DOHH2 (cell line): ENCODE results near the gene FNDC3A.

Experiments
- H3F3A ChIP-seq: fragments of 200-600 bp; sonication (generic), shearing (Covaris generic); 2 replicates; pipeline ENCODE4 v1.6.0; 2016; ENCODE audit warnings: antibody characterized with exemption, mild to moderate bottlenecking; ENCODE audit not compliant: control insufficient read depth, insufficient read depth
- H3K27ac ChIP-seq: fragments of 200-600 bp; sonication (generic); 2 replicates; pipeline ENCODE4 v1.5.1; 2014; ENCODE audit warnings: low read depth, mild to moderate bottlenecking, low read length, moderate library complexity
- H3K27me3 ChIP-seq: fragments of 200-600 bp; sonication (generic); 2 replicates; pipeline ENCODE4 v1.6.1; 2014; ENCODE audit warnings: mild to moderate bottlenecking, low read length, mixed read lengths; ENCODE audit not compliant: control insufficient read depth
- H3K36me3 ChIP-seq: fragments of 200-600 bp; sonication (generic); 2 replicates; pipeline ENCODE4 v1.6.1; 2014; ENCODE audit warnings: mild to moderate bottlenecking, low read length, moderate library complexity, mixed read lengths; ENCODE audit not compliant: control insufficient read depth
- H3K4me1 ChIP-seq: fragments of 200-600 bp; sonication (generic); 2 replicates; pipeline ENCODE4 v1.6.1; 2014; ENCODE audit warnings: mild to moderate bottlenecking, low read length, mixed read lengths; ENCODE audit not compliant: control insufficient read depth
- H3K4me2 ChIP-seq: fragments of 200-600 bp; sonication (generic); 2 replicates; pipeline ENCODE4 v1.6.0; 2014; ENCODE audit warnings: mild to moderate bottlenecking, low read length, moderate library complexity
- H3K4me3 ChIP-seq: fragments of 200-600 bp; sonication (generic); 2 replicates; pipeline ENCODE4 v1.5.1; 2014; ENCODE audit warnings: mild to moderate bottlenecking, low read length, mixed read lengths
- H3K79me2 ChIP-seq: fragments of 200-600 bp; sonication (generic); 2 replicates; pipeline ENCODE4 v1.6.1; 2014; ENCODE audit warnings: mild to moderate bottlenecking, low read length, mixed read lengths; ENCODE audit not compliant: control insufficient read depth
- H3K9me2 ChIP-seq: fragments of 200-600 bp; sonication (generic); replicated peaks from 2 replicates; pipeline ENCODE4 v1.6.1; 2014; ENCODE audit warnings: mild to moderate bottlenecking, low read length, mixed read lengths; ENCODE audit not compliant: control insufficient read depth
- H3K9me3 ChIP-seq: fragments of 200-600 bp; sonication (generic); 2 replicates; pipeline ENCODE4 v1.6.1; 2014; ENCODE audit warnings: antibody characterized with exemption, low read length, mixed read lengths; ENCODE audit not compliant: control insufficient read depth, insufficient read depth
- H4K20me1 ChIP-seq: fragments of 200-600 bp; sonication (generic); 2 replicates; pipeline ENCODE4 v1.6.0; 2014; ENCODE audit warnings: low read depth, mild to moderate bottlenecking, antibody characterized with exemption, low read length, moderate library complexity; ENCODE audit not compliant: control insufficient read depth, insufficient read depth
- CTCF ChIP-seq: fragments of 200-600 bp; sonication (generic); IDR thresholded peaks from one replicate; pipeline ENCODE4 v1.5.1; 2014; ENCODE audit warnings: antibody characterized with exemption, mild to moderate bottlenecking, low read depth, low read length; ENCODE audit not compliant: poor library complexity, severe bottlenecking
- EZH2phosphoT487 ChIP-seq: fragments of 200-600 bp; sonication (generic); IDR thresholded peaks from 2 replicates; pipeline ENCODE4 v1.6.1; 2017; ENCODE audit warnings: borderline replicate concordance, mild to moderate bottlenecking, antibody characterized with exemption, low read length, moderate library complexity, mixed read lengths

Gene FNDC3A

GRCh38 chr13:49214917-49215376 is 239.2 kb downstream of the FNDC3A start:
- peaks cover 22% of the 10 kb centered on the region for H3K4me1 ChIP-seq
- no peak overlapping the region for H3K27ac ChIP-seq
- H3K4me3 ChIP-seq = peak overlapping the region; percentile 2; the same call in 1 of the 2 replicates
- TF ChIP-seq CTCF (peak; percentile 59), EZH2phosphoT487 (no peak)
- H3K9me2 ChIP-seq = no peaks in the 10 kb centered on the region
- peak overlapping the region; percentile 14; the same call in 1 of the 2 replicates for H3K4me2 ChIP-seq
- H3F3A ChIP-seq = no peaks in the 10 kb centered on the region
- H4K20me1 ChIP-seq = no peaks in the 10 kb centered on the region
- H3K27me3 ChIP-seq = no peaks in the 10 kb centered on the region
- no peaks in the 10 kb centered on the region for H3K79me2 ChIP-seq
- no peaks in the 10 kb centered on the region for H3K36me3 ChIP-seq
- H3K9me3 ChIP-seq = no peaks in the 10 kb centered on the region

GRCh38 chr13:49216334-49216733 is 240.6 kb downstream of the FNDC3A start:
- no peak overlapping the region for H3K27ac ChIP-seq
- H3K4me2 ChIP-seq = no peak overlapping the region
- TF ChIP-seq EZH2phosphoT487 = no peak
- no peak for TF ChIP-seq CTCF
- H3K4me1 ChIP-seq = peaks cover 22% of the 10 kb centered on the region
- no peaks in the 10 kb centered on the region for H3K9me3 ChIP-seq
- H3K27me3 ChIP-seq = no peaks in the 10 kb centered on the region
- no peaks in the 10 kb centered on the region for H4K20me1 ChIP-seq
- no peaks in the 10 kb centered on the region for H3K9me2 ChIP-seq
- H3F3A ChIP-seq = no peaks in the 10 kb centered on the region
- H3K36me3 ChIP-seq = no peaks in the 10 kb centered on the region
- no peak overlapping the region for H3K4me3 ChIP-seq
- no peaks in the 10 kb centered on the region for H3K79me2 ChIP-seq

GRCh38 chr13:49217962-49218492 is 242.3 kb downstream of the FNDC3A start:
- Histone ChIP-seq H3K79me2 (no peaks in the 10 kb centered on the region), H3K36me3 (no peaks in the 10 kb centered on the region), H3K4me1 (peaks cover 22% of the 10 kb centered on the region), H4K20me1 (no peaks in the 10 kb centered on the region), H3K9me2 (no peaks in the 10 kb centered on the region), H3K27me3 (0 out of 2 replicates have a peak, but pooled peaks cover 2% of the 10 kb centered on the region), H3K4me3 (no peak overlapping the region), H3F3A (no peaks in the 10 kb centered on the region), H3K9me3 (no peaks in the 10 kb centered on the region), H3K4me2 (no peak overlapping the region), H3K27ac (no peak overlapping the region)
- TF ChIP-seq EZH2phosphoT487 (no peak), CTCF (no peak)
